ENCODE data around the gene ZNF846. TPM values are rescaled to one million over a fixed set of nuclear protein-coding genes. Genes with fewer than 3 reads are reported as not detected.

The ZNF846 gene
- total and polyA plus RNA-seq, 10 of the 15 experiments (the other 5 are each of a cell fraction or from before 2014, with no cell fraction given) = 0.64 to 4.1 (median 1.6) TPM

DNA sequence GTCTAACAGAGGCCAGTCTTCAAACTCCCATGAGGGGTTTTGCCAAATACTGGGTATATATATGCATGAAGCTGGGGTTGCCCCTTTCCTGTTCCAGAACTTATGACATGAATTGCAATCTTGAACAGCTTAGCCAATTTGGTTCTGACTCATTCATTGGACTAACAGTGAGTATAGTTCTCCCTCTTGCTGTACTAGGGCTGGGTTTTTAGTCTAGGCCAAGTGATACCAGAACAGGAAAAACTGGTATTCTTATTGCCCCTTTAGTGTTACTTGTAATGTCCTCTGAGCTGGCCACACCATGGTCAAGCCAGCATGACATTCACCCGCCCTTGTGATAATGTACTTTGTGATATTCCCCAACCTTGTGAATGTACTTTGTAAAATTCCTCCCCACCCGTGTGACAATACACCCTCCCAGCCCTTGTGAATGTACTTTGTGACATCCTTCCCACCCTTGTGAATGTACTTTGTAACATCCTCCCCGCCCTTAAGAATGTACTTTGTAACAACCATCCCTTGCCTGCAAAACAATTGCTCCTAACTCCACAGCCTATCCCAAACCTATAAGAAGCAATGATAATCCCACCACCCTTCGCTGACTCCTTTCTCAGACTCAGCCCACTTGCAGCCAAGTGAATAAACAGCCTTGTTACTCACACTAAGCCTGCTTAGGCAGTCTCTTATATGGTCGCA lies 26.9 kb downstream of the ZNF846 start:
- RAD21 ChIA-PET (ENCODE audit: unreplicated experiment) = no interaction called here
- Histone ChIP-seq H3K27ac (ENCODE audit: control insufficient read depth, insufficient read depth) (no peak overlapping the region), H3K4me3 (no peak overlapping the region), H3K27me3 (replicated peaks in 1 of 2; ENCODE audit: control insufficient read depth in 2 of 2, insufficient read depth in 2 of 2, low read length in 1 of 2) (no peaks in the 10 kb centered on the region), H4K20me1 (ENCODE audit: control insufficient read depth, insufficient read depth) (no peaks in the 10 kb centered on the region), H3K36me3 (ENCODE audit: control insufficient read depth in 2 of 2, insufficient read depth in 2 of 2, low read length in 1 of 2) (no peaks in the 10 kb centered on the region), H3K4me1 (ENCODE audit: control insufficient read depth, insufficient read depth, low read length) (no peaks in the 10 kb centered on the region), H3K9me3 (replicated peaks; ENCODE audit: control insufficient read depth, insufficient read depth, low read length) (no peaks in the 10 kb centered on the region; the same call in 2 of the 3 replicates), H2AFZ (ENCODE audit: control insufficient read depth, low read depth, low read length) (no peak overlapping the region), H3K79me2 (ENCODE audit: control insufficient read depth, insufficient read depth, low read length) (no peaks in the 10 kb centered on the region), H3K4me2 (ENCODE audit: control insufficient read depth, insufficient read depth) (no peak overlapping the region), H3K9ac (ENCODE audit: control insufficient read depth, insufficient read depth, low read length) (no peak overlapping the region)
- TF ChIP-seq, protein P1, sequence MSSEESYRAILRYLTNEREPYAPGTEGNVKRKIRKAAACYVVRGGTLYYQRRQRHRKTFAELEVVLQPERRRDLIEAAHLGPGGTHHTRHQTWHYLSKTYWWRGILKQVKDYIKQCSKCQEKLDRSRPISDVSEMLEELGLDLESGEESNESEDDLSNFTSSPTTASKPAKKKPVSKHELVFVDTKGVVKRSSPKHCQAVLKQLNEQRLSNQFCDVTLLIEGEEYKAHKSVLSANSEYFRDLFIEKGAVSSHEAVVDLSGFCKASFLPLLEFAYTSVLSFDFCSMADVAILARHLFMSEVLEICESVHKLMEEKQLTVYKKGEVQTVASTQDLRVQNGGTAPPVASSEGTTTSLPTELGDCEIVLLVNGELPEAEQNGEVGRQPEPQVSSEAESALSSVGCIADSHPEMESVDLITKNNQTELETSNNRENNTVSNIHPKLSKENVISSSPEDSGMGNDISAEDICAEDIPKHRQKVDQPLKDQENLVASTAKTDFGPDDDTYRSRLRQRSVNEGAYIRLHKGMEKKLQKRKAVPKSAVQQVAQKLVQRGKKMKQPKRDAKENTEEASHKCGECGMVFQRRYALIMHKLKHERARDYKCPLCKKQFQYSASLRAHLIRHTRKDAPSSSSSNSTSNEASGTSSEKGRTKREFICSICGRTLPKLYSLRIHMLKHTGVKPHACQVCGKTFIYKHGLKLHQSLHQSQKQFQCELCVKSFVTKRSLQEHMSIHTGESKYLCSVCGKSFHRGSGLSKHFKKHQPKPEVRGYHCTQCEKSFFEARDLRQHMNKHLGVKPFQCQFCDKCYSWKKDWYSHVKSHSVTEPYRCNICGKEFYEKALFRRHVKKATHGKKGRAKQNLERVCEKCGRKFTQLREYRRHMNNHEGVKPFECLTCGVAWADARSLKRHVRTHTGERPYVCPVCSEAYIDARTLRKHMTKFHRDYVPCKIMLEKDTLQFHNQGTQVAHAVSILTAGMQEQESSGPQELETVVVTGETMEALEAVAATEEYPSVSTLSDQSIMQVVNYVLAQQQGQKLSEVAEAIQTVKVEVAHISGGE (CRISPR knock-in tag; IDR thresholded peaks at IDR 0.05) = no peak
- TF ChIP-seq SP1 (IDR thresholded peaks at IDR 0.05; ENCODE audit: low read depth, low read length) (no peak), CBFB (IDR thresholded peaks at IDR 0.05; ENCODE audit: low read depth) (no peak), CHD4 (IDR thresholded peaks at IDR 0.05) (no peak)
- SMC1A ChIA-PET (ENCODE audit: uncharacterized antibody, unreplicated experiment) = no interaction called here
- CTCF ChIA-PET = no interaction called here
- DNase-seq (ENCODE audit: low read depth, low spot score) (no peak), ATAC-seq (no peak), FAIRE-seq (no peak)
- 36% methylated on average over 5 of the region's 5 CpGs for WGBS (ENCODE audit: insufficient coverage, insufficient replicate concordance, low lambda C conversion rate, missing lambda C conversion rate)
- in situ Hi-C loops (cut with MboI) = no loop called here
- intact Hi-C loops (cut with micrococcal nuclease; ENCODE audit: unreplicated experiment) = no loop called here
- POLR2A ChIA-PET = no interaction called here
- BruUV-seq (replicated peaks) = no TSS peak

Measured in GM12878 (cell line).